GM10266 (cell line): ENCODE measurements around the gene BPIFA3.

Source experiments
- DNase-seq: peaks from one replicate; pipeline ENCODE4 v3.0.0; 2012; ENCODE audit errors: extremely low spot score
- CTCF ChIP-seq: IDR thresholded peaks from 2 replicates; pipeline ENCODE4 v1.5.1; 2012; ENCODE audit warnings: mild to moderate bottlenecking, low read depth; ENCODE audit not compliant: control insufficient read depth, insufficient read depth; ENCODE audit errors: missing control alignments

The BPIFA3 gene

GRCh38 chr20:33217052-33217451 is at the start of gene BPIFA3:
Gene BPIFA3, plus strand, starts transcription at chr20:33217352. Its CDS starts 185 bp downstream, at chr20:33217537.
- DNase-seq, result no peak
- no peak for TF ChIP-seq CTCF

- no peak for TF ChIP-seq CTCF
Measured at GRCh38 chr20:33167859-33168258, 49.3 kb upstream of the BPIFA3 start, which contains the start of gene BPIFA2. Gene BPIFA2, plus strand, starts transcription at chr20:33168159. Its CDS starts 987 bp downstream, at chr20:33169146.

GRCh38 chr20:33169176-33169794 is 47.9 kb upstream of the BPIFA3 start:
- DNase-seq, result no peak
- TF ChIP-seq CTCF, result no peak

More at GRCh38 chr20:33167859-33168258, 49.3 kb upstream of the BPIFA3 start, which contains the start of gene BPIFA2:
- no peak for DNase-seq

- TF ChIP-seq CTCF, result no peak
- no peak for DNase-seq
Measured at GRCh38 chr20:33172781-33173180, 44.4 kb upstream of the BPIFA3 start.

GRCh38 chr20:33175123-33175522 is 42.0 kb upstream of the BPIFA3 start:
- TF ChIP-seq CTCF, result no peak

GRCh38 chr20:33176101-33176500 is 41.1 kb upstream of the BPIFA3 start:
- no peak for DNase-seq
- no peak for TF ChIP-seq CTCF

More at GRCh38 chr20:33175123-33175522, 42.0 kb upstream of the BPIFA3 start:
- no peak for DNase-seq

- no peak for DNase-seq
- TF ChIP-seq CTCF, result no peak
Measured at GRCh38 chr20:33177866-33178265, 39.3 kb upstream of the BPIFA3 start.
